RWPE2 (cell line): ENCODE measurements around the gene NYAP2.

Source experiments
- ATAC-seq: fragments of 200-7000 bp; cut with Tn5 transposase; 3 replicates; pipeline ENCODE4 v1.9.1; 2021; ENCODE audit warnings: low read depth
- DNase-seq: peaks from one replicate; pipeline ENCODE4 v3.0.0-alpha.2; 2020; ENCODE audit warnings: low spot score
- H3K27ac ChIP-seq: fragments of 450-650 bp; 2 replicates; pipeline ENCODE4 v1.5.1; 2017; ENCODE audit warnings: mild to moderate bottlenecking; ENCODE audit not compliant: poor library complexity, severe bottlenecking
- H3K27me3 ChIP-seq: fragments of 250-450 bp; sonication (Bioruptor Pico); 2 replicates; pipeline ENCODE4 v1.5.1; 2021; ENCODE audit warnings: mild to moderate bottlenecking, moderate library complexity; ENCODE audit not compliant: insufficient read depth, poor library complexity, severe bottlenecking
- H3K36me3 ChIP-seq: fragments of 250-450 bp; sonication (Bioruptor Pico); 2 replicates; pipeline ENCODE4 v1.5.1; 2020; ENCODE audit warnings: low read depth, mild to moderate bottlenecking, moderate library complexity
- H3K4me1 ChIP-seq: fragments of 250-450 bp; sonication (Bioruptor Pico); 2 replicates; pipeline ENCODE4 v1.5.1; 2021; ENCODE audit warnings: mild to moderate bottlenecking, moderate library complexity; ENCODE audit not compliant: insufficient read depth, poor library complexity, severe bottlenecking
- H3K4me3 ChIP-seq: fragments of 250-450 bp; sonication (Bioruptor Pico); 2 replicates; pipeline ENCODE4 v1.5.1; 2021; ENCODE audit warnings: mild to moderate bottlenecking, moderate library complexity; ENCODE audit not compliant: severe bottlenecking
- H3K9me3 ChIP-seq: fragments of 250-450 bp; sonication (Bioruptor Pico); 2 replicates; pipeline ENCODE4 v1.5.1; 2021; ENCODE audit warnings: mild to moderate bottlenecking, moderate library complexity; ENCODE audit not compliant: severe bottlenecking
- TF ChIP-seq, protein P1 (sequence below): fragments of 450-650 bp; IDR thresholded peaks from one replicate; pipeline ENCODE4 v1.5.1; 2017; ENCODE audit warnings: mild to moderate bottlenecking, moderate library complexity; ENCODE audit not compliant: poor library complexity, severe bottlenecking

The NYAP2 gene

GRCh38 chr2:225608136-225608535, 208.6 kb downstream of the NYAP2 start:
- H3K27me3 ChIP-seq: peaks cover 4% of the 10 kb centered on the region
- TF ChIP-seq, protein P1, sequence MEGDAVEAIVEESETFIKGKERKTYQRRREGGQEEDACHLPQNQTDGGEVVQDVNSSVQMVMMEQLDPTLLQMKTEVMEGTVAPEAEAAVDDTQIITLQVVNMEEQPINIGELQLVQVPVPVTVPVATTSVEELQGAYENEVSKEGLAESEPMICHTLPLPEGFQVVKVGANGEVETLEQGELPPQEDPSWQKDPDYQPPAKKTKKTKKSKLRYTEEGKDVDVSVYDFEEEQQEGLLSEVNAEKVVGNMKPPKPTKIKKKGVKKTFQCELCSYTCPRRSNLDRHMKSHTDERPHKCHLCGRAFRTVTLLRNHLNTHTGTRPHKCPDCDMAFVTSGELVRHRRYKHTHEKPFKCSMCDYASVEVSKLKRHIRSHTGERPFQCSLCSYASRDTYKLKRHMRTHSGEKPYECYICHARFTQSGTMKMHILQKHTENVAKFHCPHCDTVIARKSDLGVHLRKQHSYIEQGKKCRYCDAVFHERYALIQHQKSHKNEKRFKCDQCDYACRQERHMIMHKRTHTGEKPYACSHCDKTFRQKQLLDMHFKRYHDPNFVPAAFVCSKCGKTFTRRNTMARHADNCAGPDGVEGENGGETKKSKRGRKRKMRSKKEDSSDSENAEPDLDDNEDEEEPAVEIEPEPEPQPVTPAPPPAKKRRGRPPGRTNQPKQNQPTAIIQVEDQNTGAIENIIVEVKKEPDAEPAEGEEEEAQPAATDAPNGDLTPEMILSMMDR: no peak
- H3K9me3 ChIP-seq: no peaks in the 10 kb centered on the region
- H3K4me1 ChIP-seq: no peaks in the 10 kb centered on the region
- no peak overlapping the region for H3K4me3 ChIP-seq
- no peaks in the 10 kb centered on the region for H3K36me3 ChIP-seq
- ATAC-seq: no peak
- no peak overlapping the region for H3K27ac ChIP-seq
- no peak for DNase-seq

DNA sequence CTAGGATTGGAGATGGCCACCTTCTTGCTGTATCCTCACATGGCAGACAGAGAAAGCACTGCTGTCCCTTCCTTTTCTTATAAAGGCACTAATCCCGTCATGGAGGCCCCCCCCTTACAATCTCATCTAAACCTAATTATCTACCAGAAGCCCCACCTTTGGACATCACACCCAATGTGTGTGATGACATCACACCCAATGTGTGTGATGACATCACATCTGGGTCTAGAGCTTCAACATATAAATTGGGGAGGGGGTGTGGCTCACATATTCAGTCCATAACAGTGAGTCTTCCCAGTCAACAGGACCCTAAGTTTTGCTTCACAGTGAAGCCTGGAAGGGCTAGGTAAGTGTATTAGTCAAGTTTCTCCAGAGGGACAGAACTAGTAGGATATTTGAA, 213.1 kb downstream of the NYAP2 start:
- ATAC-seq: no peak
- Histone ChIP-seq H3K4me3 (no peak overlapping the region), H3K27ac (no peak overlapping the region), H3K4me1 (no peaks in the 10 kb centered on the region), H3K27me3 (no peaks in the 10 kb centered on the region), H3K9me3 (no peaks in the 10 kb centered on the region), H3K36me3 (no peaks in the 10 kb centered on the region)
- TF ChIP-seq, protein P1: no peak
- DNase-seq: no peak

GRCh38 chr2:225614915-225615314, 215.4 kb downstream of the NYAP2 start:
- H3K9me3 ChIP-seq: no peaks in the 10 kb centered on the region
- ATAC-seq (no peak), DNase-seq (no peak)
- H3K4me3 ChIP-seq: no peak overlapping the region
- no peaks in the 10 kb centered on the region for H3K27me3 ChIP-seq
- TF ChIP-seq, protein P1: no peak
- H3K27ac ChIP-seq: no peak overlapping the region
- H3K36me3 ChIP-seq: no peaks in the 10 kb centered on the region
- H3K4me1 ChIP-seq: no peaks in the 10 kb centered on the region

DNA sequence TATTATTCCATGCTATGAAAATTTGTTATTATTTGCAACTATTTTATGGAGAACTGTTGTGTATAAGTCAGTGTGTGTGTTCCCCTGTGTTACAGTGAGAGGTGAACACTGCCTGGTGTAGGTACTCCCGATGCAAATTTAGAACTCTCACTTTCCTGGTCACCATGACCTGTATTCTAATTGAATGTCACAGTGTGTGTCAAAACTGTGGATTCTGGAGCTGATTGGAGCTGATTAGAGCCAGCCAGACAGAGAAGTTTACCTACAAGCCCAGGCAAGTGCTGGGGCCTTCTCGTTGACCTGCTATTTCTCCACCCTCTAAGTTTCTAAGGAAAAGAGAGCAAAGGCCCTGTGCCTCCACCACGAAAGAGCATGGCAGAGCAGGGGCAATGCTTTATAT, 216.0 kb downstream of the NYAP2 start:
- no peaks in the 10 kb centered on the region for H3K36me3 ChIP-seq
- no peaks in the 10 kb centered on the region for H3K9me3 ChIP-seq
- H3K27me3 ChIP-seq: no peaks in the 10 kb centered on the region
- no peaks in the 10 kb centered on the region for H3K4me1 ChIP-seq
- H3K4me3 ChIP-seq: no peak overlapping the region
- ATAC-seq: no peak
- TF ChIP-seq, protein P1: no peak
- no peak overlapping the region for H3K27ac ChIP-seq
- no peak for DNase-seq

GRCh38 chr2:225616372-225616771, 216.9 kb downstream of the NYAP2 start:
- TF ChIP-seq, protein P1: no peak
- H3K27me3 ChIP-seq: no peaks in the 10 kb centered on the region
- H3K4me1 ChIP-seq: no peaks in the 10 kb centered on the region
- H3K36me3 ChIP-seq: no peaks in the 10 kb centered on the region
- H3K9me3 ChIP-seq: no peaks in the 10 kb centered on the region
- DNase-seq (no peak), ATAC-seq (no peak)
- H3K4me3 ChIP-seq: no peak overlapping the region
- no peak overlapping the region for H3K27ac ChIP-seq
